AG08396 (cell line): Measurements from ENCODE around the gene P2RX7.

Source experiments
- DNase-seq: peaks from one replicate; pipeline ENCODE4 v3.0.0; 2012; ENCODE audit warnings: low spot score, mixed read lengths

Gene P2RX7

GRCh38 chr12:121132601-121133481 lies at the start of gene P2RX7:
Gene P2RX7 (plus strand): TSS chr12:121132876. CDS start chr12:121132971, 95 bp downstream.
- peak; percentile 80 for DNase-seq

DNA sequence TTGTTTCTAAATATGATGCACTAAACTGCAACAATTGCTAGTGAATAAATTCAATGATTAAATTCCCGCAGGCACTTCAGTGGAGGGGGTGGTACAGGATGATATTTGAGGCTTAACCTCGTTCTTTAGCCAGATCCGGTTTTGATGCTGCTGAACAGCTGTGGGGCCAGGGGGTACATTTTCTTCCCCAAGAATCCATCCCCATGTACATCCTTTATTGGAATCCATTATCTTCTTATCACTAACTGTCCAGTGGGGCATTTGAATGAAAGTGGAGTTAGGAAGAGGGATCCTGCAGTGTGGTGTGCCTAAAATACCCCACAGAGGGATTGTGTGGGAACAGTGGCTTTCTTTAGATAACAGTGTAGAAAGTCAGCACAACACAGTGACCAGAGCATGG lies 48.4 kb upstream of the P2RX7 start:
- no peak for DNase-seq

DNA sequence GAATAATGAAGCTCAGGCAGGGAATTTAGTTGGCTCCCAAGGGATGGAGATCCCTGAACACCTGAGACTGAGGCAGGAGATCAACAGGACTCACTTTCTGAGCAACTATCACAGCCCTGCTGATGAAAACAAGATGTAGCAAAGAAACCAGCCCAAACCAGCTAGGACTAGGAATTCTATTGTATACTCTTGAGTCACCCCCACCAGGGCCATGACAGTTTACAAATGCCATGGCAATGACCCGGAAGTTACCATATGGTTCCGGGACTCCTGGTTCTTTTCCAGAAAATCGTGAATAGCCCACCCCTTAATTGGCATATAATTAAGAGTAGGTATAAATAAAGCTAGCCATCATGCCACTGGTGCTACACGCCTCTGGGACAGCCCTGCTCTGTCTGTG lies 47.6 kb upstream of the P2RX7 start:
- DNase-seq, result no peak

DNA sequence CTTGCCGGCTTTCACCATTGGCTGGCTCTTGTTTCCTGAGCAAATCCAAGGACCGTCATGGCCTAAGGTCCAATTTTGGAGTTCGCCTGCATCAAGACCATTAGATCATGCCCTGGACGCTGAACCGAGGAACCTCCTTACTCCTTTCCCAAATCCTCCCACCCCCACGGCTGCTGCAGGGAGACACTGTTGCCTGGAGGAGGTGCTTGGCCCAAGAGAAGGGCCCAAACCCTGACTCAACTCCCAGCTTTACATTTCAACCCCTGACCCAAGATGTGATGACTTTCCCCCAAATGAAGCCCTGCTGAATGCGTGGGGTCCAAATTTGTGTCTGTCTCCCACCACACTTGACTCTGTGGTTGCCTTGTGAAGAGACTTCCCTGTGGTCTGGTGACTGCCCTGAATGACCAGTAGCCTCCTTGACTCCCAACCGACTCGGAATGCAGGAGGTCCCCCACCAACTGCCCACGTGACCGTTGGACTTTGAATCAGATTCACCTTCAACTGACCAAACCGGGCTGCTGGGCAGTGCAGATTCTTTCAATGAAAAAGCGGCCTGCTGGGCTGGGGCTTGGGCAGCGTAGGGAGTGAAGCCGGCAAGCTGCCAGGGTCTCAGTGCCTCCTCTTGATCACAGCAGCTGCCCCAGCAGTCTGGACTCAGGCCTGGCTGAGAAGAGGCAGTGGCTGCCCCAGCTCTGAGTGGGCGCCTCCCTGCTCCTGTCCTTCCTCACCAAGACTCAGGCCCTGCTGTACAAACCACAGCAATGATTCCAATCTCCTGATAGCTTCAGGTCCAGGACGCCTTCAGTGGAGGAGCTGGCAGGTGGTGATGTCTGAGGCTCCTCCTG lies 46.9 kb upstream of the P2RX7 start:
- no peak for DNase-seq

GRCh38 chr12:121086781-121087295 lies 45.8 kb upstream of the P2RX7 start:
- no peak for DNase-seq

DNA sequence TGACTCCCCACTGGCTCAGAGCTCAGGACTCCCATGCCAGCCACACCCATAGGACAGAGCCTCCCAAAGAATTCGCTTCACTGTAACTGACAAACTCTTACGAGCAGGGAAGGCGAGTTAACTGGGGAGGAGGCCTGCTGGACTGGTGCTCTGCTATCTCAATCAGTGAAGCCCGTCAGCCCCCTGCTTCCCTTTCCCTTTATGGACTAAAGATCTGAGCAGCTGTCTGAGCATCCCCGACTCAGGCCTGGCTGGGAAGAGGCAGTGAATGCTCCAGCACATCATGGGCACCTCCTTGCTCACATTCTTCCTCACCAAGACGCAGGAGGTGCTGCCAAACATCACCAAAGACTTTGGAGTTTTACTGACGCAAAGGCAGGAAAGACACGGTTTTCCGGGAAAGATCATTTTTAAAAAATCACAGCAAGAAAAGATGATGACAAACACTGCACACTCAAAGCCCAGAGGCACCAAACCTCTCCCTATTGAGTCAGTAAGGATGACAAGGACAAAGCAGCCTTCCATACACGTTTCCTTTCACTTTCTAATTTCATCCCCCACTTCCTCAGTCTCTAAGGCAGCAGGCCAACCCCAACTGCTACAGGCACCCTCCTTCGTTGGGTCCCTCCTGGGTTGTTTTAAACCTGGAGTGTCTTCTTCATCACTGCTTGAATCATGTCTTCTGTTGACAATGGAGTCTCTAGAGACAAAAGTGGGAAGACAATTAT lies 45.0 kb upstream of the P2RX7 start:
- peak; percentile 37 for DNase-seq

DNA sequence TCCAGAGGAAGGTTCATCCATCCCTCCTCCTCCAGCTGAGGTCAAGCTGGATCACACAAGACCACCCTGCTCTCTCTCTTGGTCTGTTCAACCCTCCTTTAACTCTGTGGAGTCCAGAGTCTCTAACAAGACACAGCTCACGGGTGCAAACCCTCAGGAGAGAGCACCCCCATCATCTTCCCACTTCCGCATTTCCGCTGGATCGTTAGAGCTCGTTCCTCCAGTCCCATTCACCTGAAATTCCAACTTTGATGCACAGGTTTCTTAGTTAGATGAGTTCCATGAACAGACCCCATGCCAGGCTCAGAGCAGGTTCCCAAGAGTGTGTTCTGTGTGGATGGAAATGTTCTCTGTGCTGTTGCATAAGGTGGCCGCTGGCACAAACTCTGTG lies 44.5 kb upstream of the P2RX7 start:
- no peak for DNase-seq

- DNase-seq, result no peak
These were observed 43.5 kb upstream of the P2RX7 start for GRCh38 chr12:121089031-121089812.

GRCh38 chr12:121089813-121090430 lies 42.8 kb upstream of the P2RX7 start:
- DNase-seq, result no peak

DNA sequence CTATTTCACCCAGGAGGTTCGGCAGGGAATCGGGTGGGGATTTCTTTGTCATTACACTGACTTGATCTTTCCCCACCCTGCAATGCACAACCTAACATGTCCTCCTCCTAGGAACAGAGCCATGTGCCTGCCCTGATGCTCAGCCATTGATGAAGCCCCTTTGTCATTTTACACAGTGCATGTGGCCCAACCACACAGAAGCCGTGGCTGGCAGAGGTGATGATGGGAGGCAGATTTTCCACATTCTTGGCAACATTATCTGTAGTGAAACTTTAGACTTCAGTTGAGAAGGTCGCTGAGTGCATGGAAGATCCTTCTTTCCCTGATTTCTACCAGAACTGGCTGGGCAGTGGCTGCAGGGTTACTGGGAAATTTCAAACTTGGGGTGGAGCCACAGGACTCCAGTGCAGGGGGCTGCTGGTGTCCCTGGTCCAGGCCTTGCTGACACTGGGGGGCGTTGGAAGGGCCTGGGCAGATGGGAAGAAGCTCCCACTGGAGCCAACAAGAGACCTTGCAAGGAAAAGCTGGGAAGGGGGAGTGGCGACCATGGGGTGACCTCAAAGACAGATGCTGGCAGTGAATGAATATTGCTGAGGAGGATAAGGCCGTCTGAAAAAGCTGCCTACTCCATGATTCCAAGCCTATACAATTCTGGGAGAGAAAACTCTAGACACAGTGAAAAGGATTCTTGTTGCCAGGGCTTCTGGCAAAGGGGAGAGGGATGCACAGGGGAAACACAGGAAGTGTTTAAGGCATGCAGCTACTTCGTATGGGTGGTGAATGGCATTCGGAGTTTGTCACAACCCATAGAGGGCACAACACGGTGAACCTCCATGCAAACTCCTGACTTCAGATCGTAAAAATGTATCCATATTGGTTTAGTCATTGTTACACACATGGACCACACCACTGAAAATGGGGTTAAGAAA lies 41.8 kb upstream of the P2RX7 start:
- DNase-seq, result no peak

DNA sequence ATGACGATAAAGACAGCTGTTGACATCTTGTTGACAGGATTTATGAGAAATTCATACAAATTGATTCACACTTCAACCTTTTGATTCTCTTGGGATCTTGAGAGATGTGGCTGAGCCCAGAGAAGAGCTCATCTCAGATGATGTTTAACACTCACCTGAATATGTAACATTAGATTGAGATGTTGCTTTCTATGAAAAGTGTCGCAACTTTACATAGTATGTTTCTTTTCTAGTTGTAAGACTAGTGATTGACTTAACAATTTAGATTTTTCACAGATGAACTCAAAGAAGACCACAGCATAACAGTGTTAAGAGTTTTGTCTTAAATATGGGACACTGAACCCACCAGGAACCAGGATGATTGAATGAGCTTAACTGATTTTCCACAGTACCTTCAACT lies 40.6 kb upstream of the P2RX7 start:
- no peak for DNase-seq

- no peak for DNase-seq
These were observed 39.2 kb upstream of the P2RX7 start for GRCh38 chr12:121093487-121093891.

GRCh38 chr12:121095544-121096198 lies 37.0 kb upstream of the P2RX7 start:
- DNase-seq, result peak; percentile 91

DNA sequence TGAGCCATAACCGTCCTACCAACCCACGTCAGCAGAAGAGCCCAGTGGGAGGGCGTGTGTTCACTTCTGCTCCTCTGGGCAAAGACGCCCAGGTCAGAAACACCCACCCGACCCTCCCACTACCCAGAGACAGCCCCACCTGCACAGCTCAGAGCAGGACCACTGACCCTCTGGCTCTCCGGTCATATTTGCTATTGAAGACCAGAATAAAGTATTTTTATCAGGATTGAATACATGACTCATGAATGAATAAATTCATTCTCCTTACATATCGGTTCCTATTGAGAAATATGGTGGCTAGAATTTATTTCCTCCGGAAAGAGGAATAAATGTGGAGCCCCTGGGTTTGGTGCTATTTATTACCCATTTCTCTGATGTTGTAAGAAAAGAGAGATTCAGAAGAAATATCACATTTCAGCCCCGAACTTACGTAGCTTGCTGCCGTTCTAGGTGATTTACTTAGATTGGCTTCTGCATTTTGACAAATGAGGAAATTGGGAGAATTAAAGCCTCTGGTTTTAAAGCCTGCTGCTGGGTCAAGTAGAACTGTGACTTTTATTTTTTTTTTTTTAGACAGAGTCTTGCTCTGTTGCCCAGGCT lies 36.4 kb upstream of the P2RX7 start:
- DNase-seq, result no peak

- DNase-seq, result no peak
These were observed 32.9 kb upstream of the P2RX7 start for GRCh38 chr12:121099779-121100178.

DNA sequence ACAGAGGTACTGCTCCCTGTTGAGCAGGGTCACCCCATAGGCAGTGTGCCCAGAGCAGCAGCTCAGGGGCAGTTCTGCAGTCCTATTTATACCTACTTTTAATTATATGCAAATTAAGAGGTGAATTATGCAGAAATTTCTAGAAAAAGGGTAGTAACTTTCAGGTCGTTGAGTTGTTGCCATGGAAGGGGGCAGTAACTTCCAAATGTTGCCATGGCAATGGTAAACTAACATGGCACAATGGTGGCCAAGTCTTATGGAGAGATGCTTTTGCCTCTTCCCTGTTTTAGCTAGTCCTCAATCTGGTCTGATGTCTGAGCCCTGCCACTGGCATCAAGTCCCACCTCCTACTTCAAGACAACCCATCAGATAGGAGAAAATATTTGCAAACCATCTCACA lies 30.4 kb upstream of the P2RX7 start:
- DNase-seq, result no peak

DNA sequence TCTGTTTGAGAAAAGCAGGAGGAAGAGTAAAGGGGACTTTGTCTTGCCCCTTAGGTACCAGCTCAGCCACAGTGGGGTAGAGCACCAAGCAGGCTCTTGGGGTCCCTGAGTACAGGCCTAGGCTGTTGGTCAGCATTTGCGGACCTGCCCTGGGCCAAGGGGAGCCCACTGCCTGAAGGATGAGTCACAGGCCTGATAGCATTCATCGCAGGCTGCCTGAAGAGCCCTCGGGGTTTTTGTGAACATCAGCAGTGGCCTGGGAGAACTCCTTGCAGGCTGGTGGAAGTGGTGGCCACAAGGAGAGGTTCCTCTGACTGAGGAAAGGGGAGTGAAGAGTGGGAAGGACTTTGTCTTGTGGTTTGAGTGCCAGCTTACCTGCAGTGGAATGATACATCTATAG lies 25.0 kb upstream of the P2RX7 start:
- DNase-seq, result no peak

GRCh38 chr12:121108492-121108891 lies 24.2 kb upstream of the P2RX7 start:
- no peak for DNase-seq
